Left forelimb (tissue), 1 donor: Measurements from ENCODE around the gene ALOX12B.
"Not testable (repeated sequence)": the region's sequence is repeated elsewhere in the genome, so short reads cannot be mapped to it uniquely, and the experiment has no call there.

Experiments
- DNase-seq: peaks from one replicate; pipeline ENCODE4 v3.0.0-alpha.2; 2018; ENCODE audit warnings: low spot score

ALOX12B gene

DNA sequence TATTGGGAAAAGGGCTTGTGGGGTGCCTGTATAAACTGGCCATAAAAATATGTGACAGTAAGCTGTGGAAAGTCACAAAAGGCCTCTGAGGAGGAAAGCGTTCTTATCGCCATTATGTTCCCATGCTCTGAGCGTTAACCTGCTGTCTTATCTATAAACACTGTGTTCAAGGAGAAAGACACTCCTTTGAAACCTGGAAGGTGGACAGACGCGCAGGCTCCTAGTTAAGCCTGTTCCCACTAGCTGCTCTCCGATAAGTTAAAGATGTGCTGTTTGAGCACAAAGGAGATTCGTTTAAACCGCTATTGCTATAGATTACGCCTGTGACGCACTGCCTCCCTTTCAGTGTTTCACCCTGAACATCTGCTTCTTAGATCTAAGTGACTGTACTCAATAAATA, 5.2 kb downstream of the ALOX12B start:
- no peak for DNase-seq

DNA sequence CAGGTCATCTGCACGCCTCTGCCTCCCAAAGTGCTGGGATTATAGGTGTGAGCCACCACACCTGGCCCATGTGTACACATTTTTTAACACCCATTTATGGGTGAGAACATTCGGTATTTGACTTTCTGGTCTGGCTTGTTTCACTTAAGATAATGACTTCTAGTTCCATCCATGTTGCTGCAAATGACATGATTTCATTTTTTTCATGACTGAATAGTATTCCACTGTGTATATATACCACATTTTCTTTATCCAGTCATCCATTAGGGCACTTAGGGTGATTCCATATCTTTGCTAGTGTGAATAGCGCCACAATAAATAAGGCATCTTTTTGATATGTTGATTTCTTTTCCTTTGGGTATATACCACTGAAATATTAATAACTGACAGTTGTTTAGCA, 5.6 kb downstream of the ALOX12B start:
- no peak for DNase-seq

DNA sequence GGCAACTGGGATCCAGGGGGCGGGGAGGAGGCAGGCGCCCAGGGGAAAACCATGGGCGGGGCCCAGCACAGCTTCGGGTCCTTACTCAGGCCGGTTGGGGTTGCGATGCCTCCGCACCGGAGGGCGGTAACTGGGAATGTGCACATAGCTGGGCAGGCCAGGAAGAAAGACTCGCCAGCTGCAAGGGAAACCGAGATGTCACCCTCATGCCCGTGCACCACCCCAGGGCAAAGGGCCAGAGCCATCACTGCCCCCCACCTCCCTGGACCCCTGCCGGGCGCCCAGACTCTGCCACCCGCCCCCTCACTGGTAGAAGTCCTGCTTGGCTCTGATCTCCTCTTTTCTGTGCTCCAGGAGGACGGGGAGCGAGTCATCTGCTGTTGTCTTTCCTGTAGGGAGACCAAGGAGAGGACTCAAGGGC, 6.7 kb downstream of the ALOX12B start:
- DNase-seq: no peak

DNA sequence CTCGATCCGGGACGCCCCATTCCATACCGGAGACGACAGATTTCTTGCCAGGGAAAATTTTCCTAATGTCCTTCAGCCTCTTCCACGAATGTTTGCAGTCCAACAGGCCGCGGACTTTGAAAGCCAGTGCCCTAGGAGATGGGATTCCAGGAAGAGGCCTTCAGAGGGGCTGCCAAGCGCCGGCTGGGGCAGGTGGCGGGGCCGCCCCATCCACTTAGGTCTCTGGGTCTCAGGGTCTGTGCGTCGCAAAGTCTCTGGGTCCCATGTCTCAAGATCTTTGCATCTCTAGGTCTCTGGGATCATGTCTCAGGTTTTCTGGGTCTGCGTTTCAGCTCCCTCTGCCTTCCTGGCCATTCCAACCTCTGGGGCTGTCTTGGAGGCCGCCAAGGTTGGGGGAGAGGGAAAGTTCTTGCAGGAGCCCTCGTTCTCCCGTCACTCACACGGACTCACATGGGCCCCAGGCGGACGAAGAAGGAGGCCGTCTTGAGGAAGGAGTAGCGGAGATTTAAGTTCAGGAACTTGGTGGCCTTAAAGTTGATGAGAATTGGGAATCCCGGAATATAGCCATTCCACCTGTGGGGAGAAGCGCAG, 7.2 kb downstream of the ALOX12B start:
- DNase-seq: no peak

DNA sequence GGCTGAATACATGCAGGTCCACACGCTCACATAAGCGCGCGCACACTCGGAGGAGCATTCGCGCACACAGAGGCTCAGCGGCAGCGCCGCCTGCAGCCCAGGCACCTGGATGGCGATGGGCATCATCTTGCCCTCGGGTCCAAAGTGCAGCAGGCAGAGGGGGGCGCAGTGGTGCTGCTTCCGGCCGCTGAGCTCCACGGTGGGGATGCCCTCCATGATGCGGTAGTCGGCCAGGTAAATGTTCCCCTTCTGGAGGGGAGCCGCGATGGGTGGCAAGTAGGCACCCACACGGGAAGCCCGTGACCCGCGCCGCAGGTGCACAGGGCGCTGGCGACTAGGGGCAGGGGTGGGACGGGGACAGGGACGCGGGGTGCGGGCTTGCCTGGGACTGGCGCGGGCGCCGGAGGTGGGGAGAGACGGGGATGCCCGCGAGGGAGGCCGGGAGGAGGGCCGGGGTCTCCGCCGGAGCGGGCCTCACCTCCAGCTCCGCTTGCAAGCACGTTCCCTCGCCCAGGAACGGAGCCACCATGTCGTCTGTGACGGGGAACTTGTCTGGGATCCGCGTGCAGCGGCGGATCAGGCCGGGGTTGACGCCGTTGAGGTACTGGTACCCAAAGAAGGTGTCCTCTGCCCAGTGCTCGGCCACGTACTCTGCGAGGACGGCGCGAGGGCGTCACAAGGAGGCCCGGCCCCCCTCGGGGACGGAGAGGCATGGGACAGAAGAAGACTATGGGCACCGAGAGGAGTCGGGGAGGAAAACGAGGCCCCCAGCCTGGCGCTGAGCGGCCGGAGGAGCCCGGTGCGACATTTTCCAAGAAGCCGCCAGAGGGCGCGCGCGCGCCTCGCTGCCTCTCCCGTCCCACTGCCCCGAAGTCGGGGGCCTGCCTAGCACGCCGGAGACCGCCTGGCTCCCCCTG, 8.0 kb downstream of the ALOX12B start:
- peak; percentile 87 for DNase-seq

DNA sequence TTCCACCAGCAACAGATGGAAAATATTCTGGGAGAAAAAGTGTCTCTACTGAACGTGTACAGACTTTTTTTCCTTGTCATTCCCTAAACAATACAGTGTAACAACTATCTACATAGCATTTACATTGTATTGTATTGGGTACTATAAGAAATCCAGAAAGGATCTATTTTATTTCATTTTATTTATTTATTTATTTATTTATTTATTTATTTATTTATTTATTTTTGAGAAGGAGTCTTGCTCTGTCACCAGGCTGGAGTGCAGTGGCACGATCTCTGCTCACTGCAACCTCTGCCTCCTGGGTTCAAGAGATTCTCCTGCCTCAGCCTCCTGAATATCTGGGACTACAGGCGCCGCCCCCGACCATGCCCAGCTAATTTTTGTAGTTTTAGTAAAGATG, 9.6 kb downstream of the ALOX12B start:
- DNase-seq: not testable (repeated sequence)

DNA sequence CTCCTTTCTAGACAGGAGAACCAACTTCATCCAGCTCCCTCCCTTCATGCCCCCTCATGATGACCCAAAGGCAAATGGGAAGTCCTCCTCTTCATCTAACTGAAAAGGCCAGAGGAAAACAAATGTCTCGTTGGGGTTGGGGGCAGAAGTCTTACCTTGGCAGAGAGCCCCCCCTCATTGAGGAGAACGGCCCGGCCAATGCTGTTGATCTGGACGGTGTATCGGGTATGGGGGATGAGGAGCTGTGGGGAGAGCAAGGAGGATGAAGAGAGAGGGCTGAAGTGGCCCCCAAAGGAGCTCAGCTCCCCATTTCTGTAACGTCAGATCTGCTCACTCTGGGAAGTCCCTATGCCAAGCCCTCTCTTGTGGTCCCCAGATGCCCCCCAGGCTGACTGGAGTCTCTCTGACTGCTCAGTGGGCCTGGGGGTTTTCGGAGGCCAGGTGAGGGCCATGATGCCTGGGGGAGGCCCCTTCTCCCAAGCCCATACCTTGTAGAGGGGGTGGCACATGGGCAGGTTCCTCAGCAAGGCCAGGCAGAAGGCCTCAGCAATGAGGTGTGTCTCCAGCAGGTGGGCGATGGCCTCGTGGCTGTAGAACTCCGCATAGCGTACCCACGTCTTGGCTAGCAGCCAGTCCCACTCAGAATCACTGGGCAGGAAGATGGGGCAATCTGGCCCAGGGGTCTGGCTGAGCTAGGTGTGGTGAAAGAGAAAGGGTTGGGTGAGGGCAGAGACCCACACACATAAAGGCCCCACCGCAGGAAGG, 10.8 kb downstream of the ALOX12B start:
- no peak for DNase-seq

DNA sequence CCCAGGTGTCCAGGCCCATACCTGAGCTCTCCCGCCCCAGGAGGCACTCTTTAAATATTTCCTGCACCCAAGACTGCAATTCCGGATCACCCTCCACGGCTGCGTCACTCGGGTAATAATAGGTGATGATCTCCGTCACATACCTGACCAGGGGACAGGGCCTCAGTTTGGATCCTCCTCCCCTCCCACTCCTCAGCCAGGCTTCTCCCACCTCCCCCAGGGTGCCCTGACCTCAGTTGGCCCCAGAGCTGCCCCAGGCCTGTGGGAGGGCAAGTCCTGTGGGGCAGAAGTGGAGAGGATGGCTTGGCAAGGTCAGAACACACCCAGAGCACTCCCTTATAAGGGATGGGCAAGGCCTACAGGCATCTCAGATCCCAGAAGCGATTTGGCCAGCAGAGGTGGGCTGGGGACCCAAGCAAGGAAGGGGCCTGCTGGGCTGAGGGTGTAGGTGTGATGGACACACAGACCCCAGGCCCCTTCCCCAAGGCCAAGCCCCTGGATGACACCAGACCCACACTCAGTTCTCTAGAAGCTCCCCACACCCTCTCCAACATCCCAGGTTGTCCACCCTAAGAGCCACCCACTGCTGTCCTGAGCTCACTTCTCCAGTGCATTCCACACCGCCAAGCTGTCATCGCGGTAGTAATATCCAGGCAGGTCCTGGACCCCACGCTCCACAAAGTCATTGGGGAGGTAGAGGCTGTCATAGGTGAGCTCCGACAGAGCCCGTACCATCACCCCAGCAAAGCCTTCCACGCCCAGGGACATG, 11.8 kb downstream of the ALOX12B start:
- DNase-seq: no peak

DNA sequence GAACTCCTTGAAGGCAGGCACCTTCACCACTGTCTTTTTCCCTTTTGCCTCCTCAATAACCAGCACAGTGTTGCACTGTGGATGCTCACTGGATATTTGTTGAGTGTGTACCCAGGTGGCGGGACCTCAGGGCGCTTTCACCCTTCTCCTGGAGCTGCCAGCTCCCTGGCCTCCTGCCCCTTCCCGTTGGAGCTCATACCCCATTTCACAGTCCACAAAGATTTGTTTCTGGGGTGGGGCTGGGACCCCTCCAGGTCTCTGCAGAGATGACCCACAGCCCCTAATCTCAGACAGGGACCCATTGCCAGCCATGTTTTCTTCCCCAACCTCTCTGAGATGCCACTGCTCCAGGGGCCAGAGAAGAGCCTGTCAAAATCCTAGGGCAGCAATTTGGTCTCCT, 12.4 kb downstream of the ALOX12B start:
- no peak for DNase-seq

DNA sequence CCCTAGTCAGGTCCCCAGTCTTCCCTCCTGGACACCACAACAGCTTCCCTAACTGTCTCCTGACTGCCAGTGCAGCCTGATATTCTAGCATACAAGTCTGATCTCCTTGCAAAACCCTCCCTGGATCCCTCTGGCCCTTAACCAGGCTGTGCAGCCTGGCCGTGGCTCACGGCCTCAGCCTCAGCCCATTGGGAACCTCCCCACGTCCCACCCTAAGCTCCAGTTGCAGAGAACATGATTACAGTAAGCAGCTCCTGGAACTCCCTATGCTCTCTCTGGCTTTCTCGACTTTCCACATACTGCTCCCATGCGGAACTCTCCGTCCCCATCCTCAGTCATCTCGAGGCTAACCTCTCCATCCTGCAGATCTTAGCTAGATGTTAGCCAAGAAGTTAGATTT, 13.0 kb downstream of the ALOX12B start:
- DNase-seq: no peak

DNA sequence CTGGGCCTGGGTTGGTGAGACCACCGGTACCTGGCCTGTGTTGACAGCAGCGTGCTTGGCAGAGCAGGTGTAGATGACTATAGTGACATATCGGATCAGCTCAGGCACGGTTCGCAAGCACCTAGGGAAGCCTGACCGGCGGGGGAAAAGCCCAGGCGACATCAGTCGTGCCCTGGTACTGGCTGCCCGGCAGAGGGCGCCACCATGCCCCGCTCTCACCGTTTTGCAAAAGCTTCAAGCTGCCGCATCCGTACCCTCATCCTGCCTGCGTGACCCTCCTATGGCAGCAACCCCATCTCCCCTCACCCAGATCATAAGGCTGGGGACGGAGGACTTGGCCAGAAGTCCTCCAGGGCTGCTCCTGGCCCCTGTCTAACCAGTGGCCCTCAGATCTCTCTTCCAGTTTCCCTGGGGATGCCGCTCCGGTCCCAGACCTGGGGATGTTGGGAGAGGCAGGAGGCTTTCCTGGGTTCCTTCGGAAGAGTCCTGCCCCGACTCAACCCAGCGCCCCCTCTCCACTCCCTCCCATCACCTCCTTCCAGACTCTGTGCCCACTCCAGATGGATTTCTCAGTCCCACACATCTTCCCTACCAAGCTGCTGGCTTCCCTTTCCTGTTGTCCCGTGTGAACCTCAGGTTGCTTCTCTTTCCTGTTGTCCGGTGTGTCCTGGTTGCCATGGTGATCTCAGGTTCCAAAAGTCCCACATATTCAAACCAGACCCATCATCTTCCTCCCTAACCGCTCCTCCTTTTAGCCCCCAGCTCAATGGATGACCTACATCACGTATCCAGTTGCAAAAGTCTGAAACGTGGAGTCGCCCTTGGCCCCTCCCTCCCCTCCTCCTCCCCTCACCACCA, 13.7 kb downstream of the ALOX12B start:
- no peak for DNase-seq

DNA sequence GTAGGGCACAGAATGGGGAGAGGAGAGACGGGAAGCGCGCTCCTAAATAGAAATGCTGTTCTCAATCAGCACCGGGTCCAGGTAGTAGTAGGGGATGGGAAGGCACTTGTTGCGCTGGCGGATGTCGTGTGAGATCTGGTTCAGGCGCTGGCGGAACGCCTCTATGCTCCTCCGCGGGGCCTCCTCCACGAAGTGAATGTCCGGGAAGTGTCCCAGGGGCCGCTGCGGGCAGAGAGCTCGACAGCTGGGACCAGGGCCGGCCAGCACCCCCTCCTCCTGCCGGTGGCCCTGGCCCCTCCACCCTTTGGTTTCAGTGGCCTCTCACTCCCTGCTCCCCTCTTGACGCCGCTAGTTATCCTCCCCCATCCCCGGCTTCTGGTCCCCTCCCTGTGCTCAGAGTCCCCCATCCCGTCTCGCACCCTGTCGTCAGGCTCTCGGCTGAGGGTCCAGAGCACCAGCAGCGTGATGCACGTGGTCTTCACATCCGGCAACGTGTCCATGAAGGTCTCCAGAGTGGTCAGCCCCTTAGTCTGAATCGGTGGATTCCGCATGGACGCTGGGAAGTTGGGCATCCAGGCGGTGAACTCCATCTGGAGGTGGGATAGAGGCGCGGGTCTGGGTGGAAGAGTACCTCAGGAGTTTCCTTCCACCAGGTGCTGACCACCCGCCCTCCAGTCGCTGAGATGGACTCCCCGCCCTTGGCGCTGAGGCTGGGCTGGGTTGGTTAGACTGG, 14.6 kb downstream of the ALOX12B start:
- no peak for DNase-seq

DNA sequence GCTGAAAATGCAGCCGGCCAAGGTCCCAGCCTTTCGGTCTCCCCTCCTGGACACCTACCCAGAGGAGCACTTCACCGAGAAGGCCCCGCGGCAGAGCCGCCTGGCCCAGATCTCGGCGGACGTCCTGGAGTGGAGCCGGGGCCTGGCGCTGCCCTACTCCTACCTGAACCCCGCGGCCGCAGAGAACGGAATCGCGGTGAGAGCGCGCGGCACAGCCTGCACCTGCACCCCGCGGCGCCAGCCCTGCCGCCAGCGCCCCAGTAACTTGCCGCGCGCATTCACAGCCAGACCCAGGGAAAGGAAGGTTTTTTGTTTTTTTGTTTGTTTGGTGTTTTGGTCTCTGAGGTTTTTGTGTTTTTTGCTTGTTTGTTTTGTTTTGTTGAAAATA, 15.2 kb downstream of the ALOX12B start:
- no peak for DNase-seq

DNA sequence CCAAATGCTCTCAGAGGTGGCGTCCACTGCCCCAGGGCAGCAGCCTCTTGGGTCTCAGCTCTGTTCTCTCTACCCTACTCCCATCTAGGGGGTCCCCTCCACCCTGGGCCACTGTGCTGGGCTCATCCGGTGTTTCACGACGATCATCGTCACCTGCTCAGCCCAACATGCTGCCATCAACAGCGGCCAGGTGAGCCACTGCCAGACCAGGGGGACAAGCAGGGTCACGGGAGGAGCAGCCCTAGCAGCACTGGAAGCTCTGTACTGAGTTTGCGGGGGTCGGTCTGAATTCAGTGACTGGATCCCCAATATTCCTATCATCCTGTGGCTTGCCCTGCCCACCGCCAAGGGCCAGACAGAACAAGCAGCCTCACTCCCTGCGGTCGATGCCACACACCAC, 16.0 kb downstream of the ALOX12B start:
- no peak for DNase-seq

DNA sequence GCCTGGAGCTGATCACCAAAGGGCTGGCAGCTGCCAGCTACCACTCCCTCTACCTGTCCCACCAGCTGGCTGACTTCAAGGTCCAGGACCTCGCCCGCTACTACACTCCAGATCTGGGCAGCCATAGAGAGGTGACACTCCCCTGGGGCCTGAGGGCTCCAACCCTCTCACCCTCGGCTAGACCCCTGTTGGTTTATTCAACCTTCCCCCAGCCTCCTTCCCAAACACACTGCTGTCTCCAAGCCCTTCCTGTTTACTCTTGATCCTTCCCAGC, 18.0 kb downstream of the ALOX12B start:
- DNase-seq: no peak

DNA sequence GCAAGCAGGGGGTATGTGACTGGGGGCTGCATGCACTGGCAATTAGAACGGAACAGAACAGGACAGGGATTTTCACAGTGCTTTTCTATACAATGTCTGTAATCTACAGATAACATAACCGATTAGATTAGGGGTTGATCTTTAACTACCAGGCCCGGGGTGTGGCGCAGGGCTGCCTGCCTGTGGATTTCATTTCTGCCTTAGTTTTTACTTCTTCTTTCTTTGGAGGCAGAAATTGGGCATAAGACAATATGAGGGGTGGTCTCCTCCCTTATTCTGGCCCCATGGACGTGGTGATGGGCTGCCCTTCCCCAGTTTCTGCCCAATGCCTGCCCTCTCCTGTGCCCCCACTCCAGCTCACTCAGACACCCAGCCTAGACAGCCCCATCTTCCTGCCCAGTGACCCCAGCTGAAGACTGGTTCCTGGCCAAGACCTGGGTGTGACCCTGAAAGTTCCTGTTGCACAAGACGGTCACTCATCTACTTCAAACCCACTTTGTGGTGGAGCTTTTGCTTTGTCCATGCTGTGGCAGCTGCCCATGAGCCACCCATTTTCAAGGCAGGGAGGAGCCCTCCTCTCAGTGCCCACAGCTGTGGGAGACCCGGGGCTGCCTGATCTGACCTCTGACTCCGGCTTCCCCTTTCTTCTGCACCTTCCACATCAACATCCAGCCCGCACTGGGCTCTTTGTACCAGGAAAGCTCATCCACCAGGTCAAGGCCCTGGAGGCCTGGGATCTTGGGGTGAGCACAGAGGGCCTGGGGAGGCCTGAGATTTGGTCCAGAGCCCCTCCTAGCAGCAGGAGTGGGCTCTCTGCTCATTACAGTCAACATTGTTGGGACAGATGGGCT, 18.6 kb downstream of the ALOX12B start:
- no peak for DNase-seq

DNA sequence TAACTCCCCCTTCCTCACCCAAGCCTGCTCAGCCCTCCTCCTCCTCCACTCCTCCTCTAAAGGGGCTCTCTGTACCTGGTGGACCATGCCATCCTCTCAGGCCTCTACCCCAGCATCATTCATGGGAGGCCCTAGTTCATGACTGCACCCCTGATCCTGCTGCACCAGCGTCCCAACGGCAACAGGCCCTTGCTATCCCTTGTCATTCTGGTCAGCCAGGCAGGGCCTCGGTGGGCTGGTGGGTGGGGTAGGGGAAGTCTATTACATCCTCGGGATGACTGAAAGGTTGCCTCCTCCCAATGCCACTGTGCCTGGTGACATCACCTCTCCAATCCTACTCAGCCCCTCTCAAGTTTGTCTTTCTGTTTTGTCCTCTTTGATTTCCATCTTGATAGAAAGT, 19.7 kb downstream of the ALOX12B start:
- no peak for DNase-seq

DNA sequence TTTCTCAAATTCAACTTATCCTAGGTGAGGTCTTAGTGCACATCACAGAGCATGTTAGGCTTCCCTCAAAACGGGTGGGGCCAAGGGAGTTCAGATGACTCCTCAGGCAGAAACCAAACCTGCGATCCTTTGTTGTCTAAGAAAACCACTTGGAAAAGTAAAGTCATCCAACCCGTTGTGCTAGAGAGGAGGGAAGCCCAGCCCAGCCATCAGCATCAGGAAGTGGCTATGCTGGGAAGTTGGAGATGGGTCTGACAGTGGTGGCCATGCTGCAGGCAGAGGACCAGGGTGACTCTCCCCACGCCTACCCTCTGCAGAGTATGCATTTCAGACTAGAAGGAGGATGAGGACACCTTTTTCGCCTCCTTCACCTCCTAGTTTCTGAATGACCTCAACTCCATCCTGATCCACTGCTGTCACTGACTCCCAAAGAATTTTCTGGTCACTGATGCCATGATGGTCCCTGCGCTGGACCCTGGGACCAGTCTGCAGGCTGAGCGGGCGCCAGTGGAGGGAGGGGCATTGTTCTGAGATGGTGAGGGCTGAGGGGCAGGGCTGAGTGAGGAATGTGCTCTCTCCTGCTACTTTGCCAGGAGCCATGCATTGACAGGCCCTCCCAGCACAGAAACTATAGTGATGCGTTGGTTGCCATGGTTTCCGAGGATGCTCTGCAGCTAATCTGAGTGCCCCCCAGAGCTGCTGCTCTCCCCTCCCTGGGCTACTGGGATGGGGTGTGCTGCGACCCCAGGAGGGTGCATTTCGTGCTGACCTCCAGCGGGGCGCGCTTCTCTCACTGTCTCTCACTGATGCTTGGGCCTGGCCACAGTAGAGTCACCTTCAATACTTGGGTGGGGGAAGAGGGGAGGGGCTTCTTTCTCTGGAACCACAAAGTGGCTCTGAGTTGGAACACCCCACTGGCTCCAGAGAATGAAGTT, 20.4 kb downstream of the ALOX12B start:
- no peak for DNase-seq

DNA sequence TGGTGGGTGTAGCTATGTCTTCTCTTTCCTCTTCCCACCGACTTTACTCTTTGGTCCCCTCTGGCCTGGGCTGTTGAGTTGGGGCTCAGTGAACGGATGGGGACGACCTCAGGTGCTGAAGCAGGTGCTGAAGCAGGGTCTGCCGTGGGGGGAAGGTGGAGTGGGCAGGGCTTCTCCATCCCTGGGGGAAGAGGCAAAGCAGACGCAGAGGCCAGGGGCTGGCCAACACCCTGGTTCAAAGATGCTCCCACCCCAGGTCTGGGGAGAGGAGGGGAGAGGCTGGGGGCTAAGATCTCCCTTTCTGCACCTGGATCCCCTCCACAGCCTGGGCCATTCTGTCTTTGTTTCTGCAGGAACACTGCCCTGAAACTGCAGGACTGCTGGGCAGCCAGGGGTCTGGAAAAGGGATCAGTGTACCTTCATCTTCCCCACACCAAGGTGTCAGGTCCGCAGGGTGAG, 22.9 kb downstream of the ALOX12B start:
- DNase-seq: no peak
